Activated CD8-positive, alpha-beta memory T cell treated with anti-CD3 and anti-CD28 coated beads, Interleukin-2, amount 10 ng/mL, durations not matched to agents 7 days and 5 days (primary cell): ENCODE data around the gene RELL1. TPM values are rescaled to one million over a fixed set of nuclear protein-coding genes. Genes with fewer than 3 reads are reported as not detected.

ENCODE experiments used
- ATAC-seq: fragments of 150-1000 bp; cut with Tn5 transposase; one replicate; pipeline ENCODE4 v1.10.0; 2021; ENCODE audit warnings: moderate library complexity
- CTCF ChIA-PET: fragments of 350-600 bp; sonication (Branson Sonifier 250); formaldehyde crosslinking; loops from one replicate; lab custom pipeline; 2021; ENCODE audit warnings: antibody characterized with exemption; lab: Charles Lee
- DNase-seq: peaks from one replicate; pipeline ENCODE4 v3.0.0-alpha.2; 2020
- H3K27ac Mint-ChIP-seq: one replicate; pipeline ENCODE4 v1.8.0; 2021; ENCODE audit warnings: mild to moderate bottlenecking, mixed read lengths
- H3K27me3 Mint-ChIP-seq: one replicate; pipeline ENCODE4 v1.8.0; 2021; ENCODE audit warnings: mixed read lengths
- H3K36me3 Mint-ChIP-seq: one replicate; pipeline ENCODE4 v1.8.0; 2021; ENCODE audit warnings: mild to moderate bottlenecking, mixed read lengths
- H3K4me1 Mint-ChIP-seq: one replicate; pipeline ENCODE4 v1.8.0; 2021; ENCODE audit warnings: mixed read lengths
- H3K4me3 Mint-ChIP-seq: one replicate; pipeline ENCODE4 v1.8.0; 2021; ENCODE audit warnings: mild to moderate bottlenecking, moderate library complexity, mixed read lengths
- H3K9me3 Mint-ChIP-seq: one replicate; pipeline ENCODE4 v1.8.0; 2022; ENCODE audit warnings: low read depth, mixed read lengths
- total RNA-seq, 2 experiments: library from RNA; stranded (reverse); gene quantifications; one replicate each; pipeline ENCODE4 v1.2.3, GENCODE V29; 2021

RELL1 gene
- total RNA-seq, 2 experiments from 2014 or later: 35.5 to 42.3 TPM

- Mint-ChIP-seq H3K4me3 (peak overlapping the region; percentile 89), H3K9me3 (no peaks in the 10 kb centered on the region), H3K27ac (peak overlapping the region; percentile 96), H3K36me3 (peaks cover 34% of the 10 kb centered on the region), H3K4me1 (peaks cover 39% of the 10 kb centered on the region), H3K27me3 (peaks cover 3% of the 10 kb centered on the region)
- ATAC-seq (peak; percentile 24), DNase-seq (peak; percentile 70)
- CTCF ChIA-PET: interaction anchor here (1.3 to 2.1 kb wide), 2 partner anchors 10 to 83 kb away, joined by 7 to 8 read pairs; no protein-coding TSS in a partner anchor
Observed at GRCh38 chr4:37685823-37686372, 278 bp downstream of the RELL1 start.

DNA sequence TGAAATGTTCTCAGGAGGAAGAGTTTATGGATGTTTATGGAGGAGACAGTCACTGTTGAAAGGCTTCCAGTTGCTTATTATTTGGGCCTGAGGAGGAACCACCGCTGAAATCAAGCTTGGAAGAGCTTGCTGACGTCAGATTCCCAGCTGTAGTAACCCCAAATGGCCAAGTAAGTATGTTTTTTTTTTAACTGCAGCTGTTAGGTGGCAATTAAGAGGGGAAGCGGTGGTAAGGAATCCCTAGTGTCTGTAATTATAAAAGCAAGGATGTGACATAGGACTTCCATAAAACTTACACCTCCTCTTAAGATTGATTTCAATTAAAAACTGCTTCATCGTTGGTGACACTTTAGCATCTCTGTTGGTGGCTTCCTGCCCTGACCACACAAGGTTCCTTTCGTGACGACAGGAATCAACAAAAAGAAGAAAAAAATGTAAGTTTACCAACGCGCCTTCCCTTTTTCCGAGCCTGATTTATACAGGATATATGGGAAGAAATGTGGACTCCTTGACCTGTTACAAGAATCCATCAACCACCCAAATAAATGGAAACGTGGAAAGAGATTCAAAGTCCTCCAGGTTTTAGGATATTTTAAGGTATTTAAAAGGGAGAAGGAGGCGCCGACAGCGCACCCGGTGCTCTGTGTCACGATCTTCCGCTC lies 884 bp downstream of the RELL1 start:
- Mint-ChIP-seq H3K4me1 (peaks cover 41% of the 10 kb centered on the region), H3K36me3 (peaks cover 37% of the 10 kb centered on the region), H3K9me3 (no peaks in the 10 kb centered on the region), H3K27me3 (peaks cover 3% of the 10 kb centered on the region), H3K27ac (peak overlapping the region; percentile 96), H3K4me3 (peak overlapping the region; percentile 89)
- no peak for ATAC-seq
- CTCF ChIA-PET: interaction anchor here (1.5 kb wide), 1 partner anchor 82 kb away, joined by 4 read pairs; no protein-coding TSS in a partner anchor
- peak; percentile 80 for DNase-seq

- peaks cover 45% of the 10 kb centered on the region for H3K4me1 Mint-ChIP-seq
- no peak for ATAC-seq
- H3K36me3 Mint-ChIP-seq: peaks cover 43% of the 10 kb centered on the region
- H3K27me3 Mint-ChIP-seq: no peaks in the 10 kb centered on the region
- peak overlapping the region; percentile 89 for H3K4me3 Mint-ChIP-seq
- CTCF ChIA-PET: interaction anchor here (1.5 kb wide), 1 partner anchor 81 kb away, joined by 4 read pairs; no protein-coding TSS in a partner anchor
- H3K27ac Mint-ChIP-seq: peak overlapping the region; percentile 96
- no peak for DNase-seq
- no peaks in the 10 kb centered on the region for H3K9me3 Mint-ChIP-seq
Observed at GRCh38 chr4:37684154-37684553, 2.0 kb downstream of the RELL1 start.

DNA sequence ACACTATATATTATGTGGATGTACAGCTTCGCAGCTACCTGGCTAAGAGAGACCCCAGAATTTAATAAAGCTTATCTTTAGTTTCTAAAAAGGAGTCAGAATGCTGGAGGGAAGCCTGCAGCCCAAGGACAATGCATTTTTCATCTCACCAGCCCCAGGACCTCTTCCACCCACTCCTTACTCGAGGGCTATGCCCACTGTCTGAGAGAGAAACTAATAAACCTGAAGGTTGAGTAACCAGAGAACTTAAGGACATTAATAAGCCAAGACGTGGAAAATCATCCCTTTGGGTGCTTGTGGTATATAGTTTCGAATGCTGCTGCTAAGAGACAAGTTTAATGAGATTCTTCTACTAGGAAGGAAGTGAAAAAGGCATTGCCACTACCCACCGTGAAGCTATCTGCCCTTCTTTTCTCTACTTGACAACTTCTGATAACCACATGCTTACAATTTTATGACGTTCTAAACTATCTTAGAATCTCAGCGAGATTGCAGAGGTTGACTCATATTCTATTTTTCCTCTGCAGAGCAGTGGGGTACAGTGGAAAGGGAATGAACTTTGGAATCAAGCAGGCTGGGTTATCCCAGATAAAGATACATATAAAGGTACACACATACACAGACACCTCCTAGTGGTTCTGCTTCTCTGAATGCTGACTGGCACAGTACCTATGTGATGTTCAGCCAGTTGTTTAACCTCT lies 3.3 kb downstream of the RELL1 start:
- Mint-ChIP-seq H3K36me3 (peaks cover 54% of the 10 kb centered on the region), H3K27ac (peak overlapping the region; percentile 80), H3K27me3 (no peaks in the 10 kb centered on the region), H3K4me3 (peak overlapping the region; percentile 65), H3K4me1 (peaks cover 55% of the 10 kb centered on the region), H3K9me3 (no peaks in the 10 kb centered on the region)
- no peak for ATAC-seq
- CTCF ChIA-PET: interaction anchor here (0.6 to 2.8 kb wide), 4 partner anchors 19 to 1075 kb away, joined by 3 to 23 read pairs (median 3); no protein-coding TSS in a partner anchor
- peak; percentile 45 for DNase-seq

DNA sequence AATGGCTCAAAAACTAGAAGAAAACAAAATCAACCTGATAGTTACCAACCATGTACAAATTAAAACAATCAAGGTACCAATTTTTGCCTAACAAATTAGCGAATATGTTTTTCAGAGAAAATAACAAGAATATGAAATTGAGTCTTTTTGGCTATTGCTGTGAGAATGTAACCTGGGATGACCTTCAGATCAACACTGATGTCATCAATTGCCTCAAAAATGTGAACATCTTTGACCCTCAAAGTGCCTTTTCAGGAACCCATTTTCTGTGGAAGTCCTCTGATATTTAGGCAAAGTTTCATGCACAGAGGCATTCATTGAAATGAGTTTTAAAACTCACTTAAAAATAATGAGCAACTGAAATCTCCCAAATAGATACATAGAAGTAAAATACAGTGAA lies 6.1 kb downstream of the RELL1 start:
- H3K4me3 Mint-ChIP-seq: no peak overlapping the region
- CTCF ChIA-PET: interaction anchor here (1.2 kb wide), 1 partner anchor 106 kb away, joined by 3 read pairs; no protein-coding TSS in a partner anchor
- DNase-seq: no peak
- ATAC-seq: no peak
- H3K27me3 Mint-ChIP-seq: no peaks in the 10 kb centered on the region
- peaks cover 67% of the 10 kb centered on the region for H3K36me3 Mint-ChIP-seq
- no peak overlapping the region for H3K27ac Mint-ChIP-seq
- H3K4me1 Mint-ChIP-seq: peaks cover 70% of the 10 kb centered on the region
- H3K9me3 Mint-ChIP-seq: no peaks in the 10 kb centered on the region

GRCh38 chr4:37679301-37679700 lies 6.9 kb downstream of the RELL1 start:
- no peak overlapping the region for H3K27ac Mint-ChIP-seq
- peaks cover 68% of the 10 kb centered on the region for H3K36me3 Mint-ChIP-seq
- no peak for DNase-seq
- no peaks in the 10 kb centered on the region for H3K27me3 Mint-ChIP-seq
- H3K4me1 Mint-ChIP-seq: peaks cover 69% of the 10 kb centered on the region
- CTCF ChIA-PET: no interaction called here
- ATAC-seq: no peak
- H3K4me3 Mint-ChIP-seq: no peak overlapping the region
- H3K9me3 Mint-ChIP-seq: no peaks in the 10 kb centered on the region

DNA sequence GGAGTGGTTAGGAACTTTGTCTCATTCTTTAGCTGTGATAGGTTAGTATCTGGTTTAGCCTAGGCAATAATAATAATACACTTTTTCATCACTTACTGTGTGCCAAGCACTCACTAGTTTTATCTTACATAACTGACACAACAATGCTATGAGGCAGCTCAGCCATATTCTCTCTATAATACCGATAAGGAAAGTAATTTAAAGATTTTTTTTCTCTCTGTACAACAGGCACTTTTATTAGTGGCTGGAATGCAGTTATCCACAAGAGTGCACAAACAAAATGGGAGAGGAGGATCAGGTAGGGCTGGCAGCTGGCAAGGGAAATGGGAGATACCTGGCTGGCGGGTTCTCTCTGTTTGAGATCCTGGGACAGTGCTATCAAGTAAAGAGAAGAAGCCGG lies 7.6 kb downstream of the RELL1 start:
- Mint-ChIP-seq H3K36me3 (peaks cover 71% of the 10 kb centered on the region), H3K27me3 (no peaks in the 10 kb centered on the region), H3K4me1 (peaks cover 72% of the 10 kb centered on the region), H3K4me3 (no peak overlapping the region), H3K27ac (no peak overlapping the region), H3K9me3 (no peaks in the 10 kb centered on the region)
- DNase-seq: no peak
- ATAC-seq: no peak
- CTCF ChIA-PET: no interaction called here

DNA sequence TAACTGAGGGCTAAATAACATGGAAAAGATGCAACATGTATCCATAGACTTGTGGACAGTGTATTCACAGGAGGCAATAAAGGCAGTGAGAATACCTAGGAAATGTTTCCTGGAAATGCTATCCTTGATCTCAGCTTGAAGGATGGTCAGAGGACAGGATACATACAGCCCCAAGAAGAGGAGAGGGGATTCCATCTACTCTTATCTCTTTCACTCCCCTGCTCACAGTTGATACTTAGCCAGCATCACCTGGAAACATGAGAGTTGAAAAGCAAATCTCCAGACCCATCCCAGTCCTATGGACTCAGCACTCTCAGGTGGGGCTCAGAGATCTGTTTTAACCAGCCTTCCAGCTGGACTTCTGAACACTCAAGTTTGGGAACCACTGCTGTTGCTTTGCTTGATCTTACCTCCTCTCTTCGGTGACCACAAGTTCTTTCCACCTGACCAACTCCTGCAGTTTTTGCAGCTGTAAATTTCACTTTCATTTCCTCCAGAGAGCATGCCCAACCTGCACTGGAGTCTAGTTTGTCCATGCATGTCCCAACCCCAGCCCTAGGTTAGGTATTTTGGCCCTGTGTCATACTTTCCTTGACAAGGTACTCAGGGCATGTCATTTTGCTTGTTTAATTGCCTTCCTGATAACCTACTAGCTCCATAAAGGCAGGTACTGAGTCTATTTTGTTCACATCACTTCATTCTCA lies 10.4 kb downstream of the RELL1 start:
- Mint-ChIP-seq H3K4me1 (peaks cover 78% of the 10 kb centered on the region), H3K27me3 (no peaks in the 10 kb centered on the region), H3K4me3 (peak overlapping the region; percentile 38), H3K36me3 (peaks cover 73% of the 10 kb centered on the region), H3K9me3 (no peaks in the 10 kb centered on the region), H3K27ac (peak overlapping the region; percentile 77)
- ATAC-seq (peak; percentile 87), DNase-seq (peak; percentile 74)
- CTCF ChIA-PET: interaction anchor here (1.0 to 2.1 kb wide), 5 partner anchors 11 to 73 kb away, joined by 3 to 7 read pairs (median 3); partner anchors contain the start of gene RELL1

- DNase-seq: no peak
- Mint-ChIP-seq H3K9me3 (no peaks in the 10 kb centered on the region), H3K4me3 (no peak overlapping the region)
Observed at GRCh38 chr4:37674439-37674838, 11.7 kb downstream of the RELL1 start.

DNA sequence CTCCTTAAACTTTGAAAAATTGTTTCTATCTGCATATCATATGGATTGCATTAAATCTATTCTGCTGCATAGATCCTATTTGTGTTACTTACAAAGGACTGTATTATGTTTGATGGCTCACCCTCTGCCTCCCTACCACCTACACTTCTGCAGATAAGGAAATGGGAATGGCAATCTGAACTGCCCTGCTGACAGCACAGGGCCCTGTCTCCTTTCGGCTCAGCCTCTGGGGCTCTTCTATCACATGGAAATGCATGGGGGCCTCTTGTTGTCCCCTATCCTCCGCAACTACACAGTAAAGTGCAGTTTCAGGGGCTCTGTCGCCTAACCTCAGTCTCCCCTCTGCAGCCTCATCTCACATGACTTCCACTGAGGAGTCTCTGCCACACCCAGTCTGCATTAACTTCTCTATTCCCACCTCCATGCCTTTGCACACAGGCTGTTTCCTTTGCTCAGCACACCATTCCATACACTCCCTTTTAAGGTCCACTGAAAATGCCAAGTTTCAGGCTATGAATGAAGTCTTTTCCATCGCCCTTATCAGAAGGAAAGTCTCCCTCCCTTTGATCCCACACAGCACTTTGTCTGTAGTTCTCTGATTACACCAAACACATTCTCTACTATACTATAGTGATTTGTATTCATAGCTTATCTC lies 12.5 kb downstream of the RELL1 start:
- Mint-ChIP-seq H3K27ac (no peak overlapping the region), H3K27me3 (no peaks in the 10 kb centered on the region), H3K9me3 (no peaks in the 10 kb centered on the region), H3K4me1 (peaks cover 77% of the 10 kb centered on the region), H3K4me3 (no peak overlapping the region), H3K36me3 (peaks cover 63% of the 10 kb centered on the region)
- ATAC-seq (no peak), DNase-seq (no peak)
- CTCF ChIA-PET: interaction anchor here (1.2 kb wide), 1 partner anchor 72 kb away, joined by 3 read pairs; no protein-coding TSS in a partner anchor

More at GRCh38 chr4:37674439-37674838, 11.7 kb downstream of the RELL1 start:
- H3K27me3 Mint-ChIP-seq: no peaks in the 10 kb centered on the region
- no peak overlapping the region for H3K27ac Mint-ChIP-seq
- CTCF ChIA-PET: interaction anchor here (1.5 kb wide), 1 partner anchor 70 kb away, joined by 4 read pairs; no protein-coding TSS in a partner anchor
- peaks cover 71% of the 10 kb centered on the region for H3K36me3 Mint-ChIP-seq
- peaks cover 81% of the 10 kb centered on the region for H3K4me1 Mint-ChIP-seq
- ATAC-seq: no peak

GRCh38 chr4:37671072-37671471 lies 15.1 kb downstream of the RELL1 start:
- no peak for ATAC-seq
- Mint-ChIP-seq H3K9me3 (no peaks in the 10 kb centered on the region), H3K4me3 (no peak overlapping the region), H3K4me1 (peaks cover 76% of the 10 kb centered on the region), H3K27me3 (no peaks in the 10 kb centered on the region), H3K36me3 (peaks cover 50% of the 10 kb centered on the region), H3K27ac (no peak overlapping the region)
- CTCF ChIA-PET: no interaction called here
- DNase-seq: no peak

GRCh38 chr4:37670249-37670648 lies 15.9 kb downstream of the RELL1 start:
- peaks cover 76% of the 10 kb centered on the region for H3K4me1 Mint-ChIP-seq
- CTCF ChIA-PET: no interaction called here
- H3K36me3 Mint-ChIP-seq: peaks cover 52% of the 10 kb centered on the region
- DNase-seq (no peak), ATAC-seq (no peak)
- H3K27me3 Mint-ChIP-seq: no peaks in the 10 kb centered on the region
- no peak overlapping the region for H3K27ac Mint-ChIP-seq
- H3K9me3 Mint-ChIP-seq: no peaks in the 10 kb centered on the region
- no peak overlapping the region for H3K4me3 Mint-ChIP-seq
